ENCODE results near the gene BDKRB2.

Gene BDKRB2

GRCh38 chr14:96260341-96260821 lies 55.7 kb downstream of the BDKRB2 start:
- FAIRE-seq = no peak
- TF ChIP-seq CTCF (IDR thresholded peaks at IDR 0.05; ENCODE audit: insufficient read depth, missing control alignments) = no peak
- no peak for DNase-seq (ENCODE audit: insufficient read length, low spot score)

DNA sequence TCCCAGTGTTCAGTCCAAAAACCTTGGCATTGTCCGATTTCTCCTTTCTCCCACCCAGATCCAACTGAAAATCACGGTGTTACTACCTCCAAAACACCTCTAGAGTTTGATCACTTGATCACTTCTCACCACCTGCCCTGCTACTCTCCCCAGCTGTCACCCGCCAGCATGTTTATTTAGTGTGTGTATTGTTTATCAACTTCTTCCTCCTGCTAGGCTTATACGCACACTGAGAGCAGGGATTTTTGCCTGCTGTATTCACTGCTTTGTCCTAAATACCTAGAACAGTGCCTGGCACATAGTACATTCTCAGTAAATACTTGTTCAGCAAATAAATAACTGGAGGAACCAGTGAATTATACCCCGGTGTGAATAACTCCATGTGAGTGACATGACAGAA lies 56.4 kb downstream of the BDKRB2 start:
- no peak for FAIRE-seq
- no peak for DNase-seq (ENCODE audit: insufficient read length, low spot score)
- no peak for TF ChIP-seq CTCF (IDR thresholded peaks at IDR 0.05; ENCODE audit: insufficient read depth, missing control alignments)

DNA sequence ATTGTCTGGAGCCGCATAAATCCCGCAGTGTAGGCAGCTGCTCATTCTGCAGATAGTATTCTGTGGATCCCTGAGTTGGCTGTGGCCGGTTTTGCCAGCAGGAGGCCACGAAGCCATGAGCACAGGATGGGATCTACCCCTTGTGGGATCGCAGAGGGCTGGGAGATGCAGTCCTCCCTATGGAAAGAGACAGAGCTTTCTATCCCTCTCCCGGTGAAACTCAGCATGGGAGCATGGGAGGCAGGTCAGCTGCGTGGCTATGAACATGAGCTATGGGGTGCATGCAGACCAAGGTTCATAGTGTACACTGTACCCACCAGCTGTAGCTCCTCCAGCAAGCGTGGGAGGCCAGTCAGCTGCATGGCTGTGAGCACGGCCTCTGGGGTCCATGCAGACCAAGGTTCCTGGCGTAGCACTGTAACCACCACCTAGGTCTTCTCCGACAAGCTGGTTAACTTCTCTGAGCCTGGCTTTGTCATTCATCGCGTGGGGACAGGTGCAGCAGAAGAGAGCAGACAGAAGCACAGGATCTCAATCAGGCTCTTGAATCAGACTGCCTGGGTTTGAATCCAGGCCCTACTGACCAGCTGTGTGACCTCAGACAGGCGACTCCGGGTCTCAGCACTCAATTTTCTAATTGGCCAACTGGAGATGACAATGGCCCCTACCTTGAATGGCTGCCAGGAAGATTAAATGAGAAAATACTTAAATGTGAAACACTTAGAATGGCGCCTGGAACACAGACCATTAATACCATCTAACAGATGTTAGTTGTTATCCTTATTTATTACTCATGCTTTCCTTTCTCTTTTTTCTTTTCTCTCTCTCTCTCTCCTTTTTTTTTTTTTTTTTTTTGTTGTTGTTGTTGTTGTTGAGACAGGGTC lies 57.4 kb downstream of the BDKRB2 start:
- no peak for FAIRE-seq
- TF ChIP-seq CTCF (IDR thresholded peaks at IDR 0.05; ENCODE audit: insufficient read depth, missing control alignments) = no peak
- DNase-seq (ENCODE audit: insufficient read length, low spot score) = no peak

DNA sequence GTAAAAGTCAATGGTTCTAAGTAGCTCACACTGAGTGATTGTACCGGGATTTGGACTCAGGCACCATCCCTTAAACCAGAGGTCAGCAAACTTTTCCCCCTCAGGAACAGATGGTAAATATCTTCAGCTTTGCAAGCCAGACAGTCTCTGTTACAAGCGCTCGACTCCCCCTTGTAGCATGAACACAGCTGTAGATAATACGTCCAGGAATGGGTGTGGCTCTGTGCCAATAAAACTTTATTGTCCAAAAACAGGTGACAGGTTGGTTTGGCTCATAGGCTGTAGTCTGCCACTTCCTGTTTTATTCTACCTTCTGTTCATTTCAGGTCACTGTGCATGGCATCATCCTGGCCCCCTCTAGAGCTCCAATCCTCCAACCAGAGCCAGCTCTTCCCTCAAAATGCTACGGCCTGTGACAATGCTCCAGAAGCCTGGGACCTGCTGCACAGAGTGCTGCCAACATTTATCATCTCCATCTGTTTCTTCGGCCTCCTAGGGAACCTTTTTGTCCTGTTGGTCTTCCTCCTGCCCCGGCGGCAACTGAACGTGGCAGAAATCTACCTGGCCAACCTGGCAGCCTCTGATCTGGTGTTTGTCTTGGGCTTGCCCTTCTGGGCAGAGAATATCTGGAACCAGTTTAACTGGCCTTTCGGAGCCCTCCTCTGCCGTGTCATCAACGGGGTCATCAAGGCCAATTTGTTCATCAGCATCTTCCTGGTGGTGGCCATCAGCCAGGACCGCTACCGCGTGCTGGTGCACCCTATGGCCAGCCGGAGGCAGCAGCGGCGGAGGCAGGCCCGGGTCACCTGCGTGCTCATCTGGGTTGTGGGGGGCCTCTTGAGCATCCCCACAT lies 58.9 kb downstream of the BDKRB2 start:
- DNase-seq (ENCODE audit: insufficient read length, low spot score) (no peak), FAIRE-seq (no peak)
- no peak for TF ChIP-seq CTCF (IDR thresholded peaks at IDR 0.05; ENCODE audit: insufficient read depth, missing control alignments)

- FAIRE-seq = no peak
- DNase-seq (ENCODE audit: insufficient read length, low spot score) = no peak
- TF ChIP-seq CTCF (IDR thresholded peaks at IDR 0.05; ENCODE audit: insufficient read depth, missing control alignments) = no peak
These were observed 59.5 kb downstream of the BDKRB2 start for GRCh38 chr14:96264200-96264553.

DNA sequence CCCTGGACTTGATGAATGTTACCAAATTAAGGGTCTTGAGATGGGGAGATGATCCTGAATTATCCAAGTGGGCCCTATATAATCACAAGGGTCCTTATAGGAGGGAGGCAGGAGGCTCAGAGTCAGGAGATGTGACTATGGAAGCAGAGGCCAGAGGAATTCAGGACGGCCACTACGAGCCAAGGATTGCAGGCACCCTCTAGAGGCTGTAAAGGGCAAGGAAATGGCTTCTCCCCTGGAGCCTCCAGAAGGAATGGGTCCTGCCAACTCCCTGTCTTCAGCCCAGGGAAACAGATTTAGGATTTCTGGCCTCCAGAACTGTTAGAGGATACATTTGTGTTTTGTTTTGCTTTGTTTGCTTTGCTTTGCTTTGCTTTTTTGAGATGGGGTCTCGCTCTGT lies 60.2 kb downstream of the BDKRB2 start:
- peak; percentile 12 for TF ChIP-seq CTCF (IDR thresholded peaks at IDR 0.05; ENCODE audit: insufficient read depth, missing control alignments)
- DNase-seq (ENCODE audit: insufficient read length, low spot score) (no peak), FAIRE-seq (no peak)
